NCI-H748 (cell line): ENCODE measurements around the gene MAD1L1.
"Not testable (repeated sequence)": the region's sequence is repeated elsewhere in the genome, so short reads cannot be mapped to it uniquely, and the experiment has no call there.

Experiments
- DNase-seq: peaks from one replicate; lab custom pipeline; 2025; ENCODE audit not compliant: unreplicated experiment; lab: John Stamatoyannopoulos, UW

The MAD1L1 gene

DNA sequence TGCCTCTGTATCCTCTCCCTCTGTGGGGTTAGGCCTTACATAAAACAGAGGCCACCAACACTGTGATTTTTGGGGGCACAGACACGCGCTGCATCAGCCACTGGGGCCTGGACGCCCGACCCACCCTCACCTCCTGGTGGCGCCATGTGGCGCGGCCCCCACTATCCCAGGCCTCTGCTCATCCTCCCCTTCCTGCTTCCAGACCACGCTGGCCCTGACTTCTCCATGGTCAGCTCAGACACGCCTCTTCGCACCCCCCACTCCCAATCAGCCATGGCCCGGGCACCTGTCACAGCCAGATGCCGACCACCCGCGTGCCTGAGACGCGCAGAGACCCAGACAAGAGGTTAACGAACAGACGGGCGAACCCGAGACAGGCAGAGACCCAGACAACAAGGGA lies 298.7 kb downstream of the MAD1L1 start:
- no peak for DNase-seq

DNA sequence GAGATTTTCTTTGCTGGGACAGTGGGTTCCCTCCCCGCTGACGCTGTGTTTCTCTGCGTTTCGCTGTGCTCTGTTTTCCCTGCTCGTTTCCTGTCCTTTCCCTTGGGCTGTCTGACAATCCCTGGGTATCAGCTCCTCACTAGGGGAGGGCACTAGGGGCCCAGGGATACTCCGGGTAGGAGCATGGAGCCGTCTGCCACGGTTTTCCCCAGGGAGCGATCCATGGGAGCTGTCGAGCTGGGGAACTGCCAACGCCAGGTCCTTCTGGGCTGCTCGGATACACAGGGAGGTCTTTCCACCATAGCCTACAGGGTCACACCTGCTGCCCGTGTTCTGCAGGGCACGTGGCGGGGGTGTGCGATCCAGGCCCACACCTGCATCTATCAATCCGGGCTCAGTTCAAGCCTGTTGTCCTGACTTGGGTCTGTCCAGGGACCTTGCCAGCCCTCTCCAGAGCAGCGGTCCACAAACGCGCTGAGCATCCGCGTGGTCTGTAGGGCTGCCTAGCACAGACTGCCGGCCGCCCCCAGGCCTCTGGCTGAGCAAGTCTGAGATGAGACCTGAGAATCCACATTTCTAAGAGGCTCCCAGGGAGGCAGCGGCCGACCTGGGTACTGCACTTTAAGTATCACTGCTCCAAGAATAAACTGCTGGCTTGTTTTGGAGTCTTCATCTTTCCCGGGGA lies 299.5 kb downstream of the MAD1L1 start:
- DNase-seq: peak; percentile 14

DNA sequence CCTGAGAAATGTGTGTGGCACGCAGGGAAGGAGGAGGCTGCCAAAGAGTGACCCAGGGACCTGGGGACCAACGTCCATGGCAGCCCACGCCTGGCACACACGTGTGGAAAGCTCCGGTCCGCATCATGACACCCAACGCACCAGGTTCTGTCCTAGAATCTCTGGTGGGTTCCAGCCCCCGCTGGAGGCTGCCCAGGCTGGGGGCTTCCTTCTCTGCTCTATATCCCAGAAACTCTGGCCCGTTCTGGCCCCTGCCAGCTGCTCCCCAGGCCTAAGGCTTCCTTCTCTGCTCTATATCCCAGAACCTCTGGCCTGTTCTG lies 300.8 kb downstream of the MAD1L1 start:
- DNase-seq: no peak

DNA sequence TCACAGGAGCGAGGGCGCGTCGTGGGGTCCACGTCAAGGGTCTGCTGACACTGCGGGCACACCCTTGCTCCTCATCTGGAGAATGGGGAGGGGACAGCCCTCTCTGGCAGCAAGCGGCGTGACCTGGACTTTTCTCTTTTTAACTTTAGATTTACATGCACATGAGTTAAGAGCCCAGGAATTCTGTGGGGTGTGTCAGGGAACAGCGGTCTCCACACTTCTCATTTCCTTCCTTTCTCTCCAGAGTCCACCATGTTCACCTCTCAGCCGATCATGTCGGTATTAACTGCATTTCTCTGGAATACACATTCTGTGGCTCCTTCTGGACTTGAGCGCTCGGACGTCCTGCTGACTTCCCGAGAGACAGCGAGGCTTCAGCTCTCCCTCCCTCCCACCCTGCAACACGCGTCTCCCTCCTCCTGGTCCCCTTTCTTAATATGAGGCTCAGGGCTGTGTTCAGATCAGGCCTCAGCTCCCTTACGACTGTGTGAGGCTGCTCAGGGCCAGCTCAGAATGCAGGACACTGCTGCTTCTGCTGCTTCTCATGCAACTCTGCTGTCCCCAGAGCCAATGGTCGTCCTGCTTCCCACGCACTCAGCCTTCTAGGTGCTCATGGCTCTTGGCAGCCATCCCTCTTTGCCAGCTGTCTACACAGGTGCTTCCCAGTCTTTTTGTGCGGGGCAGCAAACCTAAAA lies 301.3 kb downstream of the MAD1L1 start:
- DNase-seq: no peak

DNA sequence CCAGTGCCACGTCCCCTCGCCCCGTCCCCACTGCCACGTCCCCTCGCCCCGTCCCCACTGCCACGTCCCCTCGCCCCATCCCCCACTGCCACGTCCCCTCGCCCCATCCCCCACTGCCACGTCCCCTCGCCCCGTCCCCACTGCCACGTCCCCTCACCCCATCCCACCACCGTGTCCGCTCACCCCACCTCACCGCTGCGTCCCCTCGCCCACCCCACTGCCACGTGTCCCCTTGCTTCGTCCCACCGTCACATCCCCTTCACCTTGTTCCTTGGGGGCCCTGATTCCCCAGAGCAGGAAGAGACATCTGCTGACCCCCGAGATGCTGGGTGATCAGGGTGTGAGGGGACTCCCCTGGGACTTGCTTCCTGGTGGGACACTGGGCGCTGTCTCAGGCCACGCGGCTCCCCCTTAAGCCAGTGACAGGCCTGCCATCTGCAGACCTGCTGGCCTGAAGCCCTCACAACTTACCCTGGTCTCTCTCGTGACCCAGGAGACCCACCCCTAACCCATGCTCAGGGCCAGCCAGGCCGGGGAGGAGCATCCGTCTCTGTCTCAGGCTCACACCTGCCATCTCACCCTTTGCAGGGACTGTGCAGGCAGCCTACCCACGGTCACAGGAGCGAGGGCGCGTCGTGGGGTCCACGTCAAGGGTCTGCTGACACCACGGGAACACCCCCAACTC lies 302.2 kb downstream of the MAD1L1 start:
- no peak for DNase-seq

DNA sequence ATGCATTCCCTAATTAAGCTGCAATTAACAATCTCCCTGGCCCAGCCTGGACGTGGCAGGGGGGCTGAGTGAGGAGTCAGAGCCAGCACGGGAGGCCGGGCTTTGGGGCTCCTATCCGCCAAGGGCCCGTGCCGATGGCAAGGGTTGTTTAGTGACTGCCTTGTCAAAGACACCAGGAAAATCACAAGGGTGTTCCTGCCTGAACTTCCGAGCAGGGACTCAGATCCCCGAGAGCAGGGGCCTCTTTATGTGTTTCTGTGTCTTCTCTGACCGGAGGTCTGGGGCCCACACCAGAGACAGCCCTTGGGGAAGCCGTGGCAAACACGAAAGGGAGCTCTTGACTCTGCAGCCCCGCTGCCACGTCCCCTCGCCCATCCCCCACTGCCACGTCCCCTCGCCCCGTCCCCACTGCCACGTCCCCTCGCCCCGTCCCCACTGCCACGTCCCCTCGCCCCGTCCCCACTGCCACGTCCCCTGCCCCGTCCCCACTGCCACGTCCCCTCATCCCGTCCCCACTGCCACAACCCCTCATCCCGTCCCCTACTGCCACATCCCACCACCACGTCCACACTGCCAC lies 303.3 kb downstream of the MAD1L1 start:
- not testable (repeated sequence) for DNase-seq

DNA sequence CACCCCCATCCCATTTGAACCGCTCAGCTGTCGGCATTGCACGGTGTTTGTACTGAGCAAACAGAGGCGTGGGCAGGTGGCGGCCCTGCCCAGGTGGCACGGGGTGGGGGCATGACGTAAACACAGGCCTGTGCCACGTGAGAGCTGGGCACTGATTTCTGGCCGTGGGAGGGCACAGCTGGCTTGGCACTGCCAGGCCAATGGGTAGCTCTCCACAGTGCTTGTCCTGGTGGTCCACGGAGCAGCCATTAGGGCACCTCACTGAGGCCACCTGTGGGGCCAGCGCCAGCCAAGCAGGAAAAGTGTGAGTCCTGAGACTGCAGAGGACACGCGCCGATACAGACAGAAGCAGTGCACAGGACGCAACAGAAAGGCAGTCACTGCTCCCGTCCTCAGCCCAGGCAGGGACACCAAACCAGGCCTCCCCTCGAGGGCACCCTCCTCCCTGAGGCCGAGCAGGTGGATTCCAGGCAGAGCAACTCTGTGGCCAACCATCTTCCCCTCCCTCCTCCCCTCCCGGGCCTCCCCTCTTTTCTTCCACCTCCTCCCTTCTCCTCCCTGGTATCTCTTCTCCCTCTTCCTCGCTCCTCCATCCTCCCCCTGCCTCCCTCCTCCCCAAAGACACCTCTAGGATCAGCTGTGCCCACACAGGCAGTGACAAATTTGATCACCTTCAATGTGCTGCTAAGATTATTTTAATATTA lies 303.9 kb downstream of the MAD1L1 start:
- DNase-seq: peak; percentile 88

DNA sequence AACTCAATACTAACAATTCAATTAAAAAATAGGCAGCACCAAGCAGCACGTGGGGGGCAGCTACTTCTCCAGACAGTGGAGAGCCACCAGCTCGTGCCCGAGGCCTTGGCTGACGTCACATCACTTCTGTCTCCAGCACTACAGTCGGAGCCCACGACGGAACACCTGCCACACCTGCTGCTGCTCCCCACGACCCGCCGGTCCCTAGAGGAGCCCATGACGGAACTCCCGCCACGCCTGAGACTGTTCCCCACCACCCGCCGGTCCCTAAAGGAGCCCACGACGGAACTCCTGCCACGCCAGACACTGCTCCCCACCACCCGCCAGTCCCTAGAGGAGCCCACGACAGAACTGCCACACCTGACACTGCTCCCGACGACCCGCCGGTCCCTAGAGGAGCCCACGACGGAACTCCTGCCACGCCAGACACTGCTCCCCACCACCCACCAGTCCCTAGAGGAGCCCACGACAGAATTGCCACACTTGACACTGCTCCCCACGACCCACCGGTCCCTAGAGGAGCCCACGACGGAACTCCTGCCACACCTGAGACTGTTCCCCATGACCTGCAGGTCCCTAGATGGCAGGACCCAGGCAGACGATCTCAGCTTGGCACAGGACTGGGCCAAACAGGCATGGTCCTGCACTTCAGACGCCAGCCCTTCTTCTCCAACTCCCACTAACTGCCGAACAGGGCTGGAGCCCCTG lies 304.7 kb downstream of the MAD1L1 start:
- peak; percentile 16 for DNase-seq

DNA sequence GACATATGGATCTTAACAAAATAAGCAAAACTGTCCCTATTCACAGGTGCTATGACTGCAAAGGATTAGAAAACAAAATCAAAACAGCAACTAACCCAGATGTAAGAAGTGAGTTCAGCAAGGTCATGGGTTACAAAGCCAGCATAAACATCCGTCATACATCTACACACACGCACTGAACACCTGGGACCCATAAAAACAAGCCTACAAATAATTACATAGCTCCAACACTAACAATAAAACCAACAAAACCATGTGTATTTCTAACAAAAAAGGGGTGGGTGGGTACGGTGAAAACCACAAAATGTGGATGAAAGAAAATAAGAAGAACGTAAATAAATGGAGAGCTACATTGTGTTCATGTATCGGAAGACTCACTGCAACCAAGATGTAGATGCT lies 305.8 kb downstream of the MAD1L1 start:
- peak; percentile 83 for DNase-seq

DNA sequence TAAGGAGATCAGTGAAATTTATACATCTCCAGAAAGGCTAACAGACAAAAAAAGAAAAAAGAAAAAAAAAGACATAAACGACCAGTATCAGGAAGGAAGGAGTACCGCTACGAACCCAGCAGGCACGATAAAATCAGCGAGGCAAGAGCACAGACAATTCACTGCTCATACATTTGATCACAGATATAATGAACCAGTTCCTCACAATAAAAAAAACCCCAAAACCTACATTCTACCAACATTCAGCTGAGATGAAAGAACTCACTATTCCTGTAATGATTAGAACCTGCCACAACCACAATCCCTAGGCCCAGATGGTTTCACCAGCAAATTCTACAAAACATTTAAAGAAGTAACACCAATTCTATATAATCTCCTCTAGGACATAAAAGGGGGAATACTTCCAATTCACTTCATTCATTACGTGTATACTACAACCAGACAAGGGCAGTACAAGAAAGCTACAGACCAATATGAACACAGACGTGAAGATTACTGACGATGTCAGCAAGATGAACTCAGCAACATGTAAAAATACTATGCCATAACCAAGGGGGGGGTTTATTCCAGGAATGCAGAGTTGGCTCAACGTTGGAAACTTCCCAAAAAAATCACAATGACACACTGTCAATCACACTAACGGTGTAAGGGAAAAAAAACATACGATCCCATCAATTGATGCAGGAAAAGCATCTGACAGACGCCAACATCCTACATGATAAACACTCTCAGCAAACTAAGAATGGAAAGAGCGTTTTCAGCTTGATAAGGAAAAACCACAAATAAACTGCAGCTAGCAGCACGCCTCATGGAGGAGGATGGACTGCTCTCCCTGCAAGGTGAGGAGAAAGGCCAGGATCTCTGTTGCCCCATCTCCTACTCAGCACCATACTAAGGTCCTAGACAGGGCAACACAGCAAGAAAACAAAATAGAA lies 306.5 kb downstream of the MAD1L1 start:
- peak; percentile 73 for DNase-seq

DNA sequence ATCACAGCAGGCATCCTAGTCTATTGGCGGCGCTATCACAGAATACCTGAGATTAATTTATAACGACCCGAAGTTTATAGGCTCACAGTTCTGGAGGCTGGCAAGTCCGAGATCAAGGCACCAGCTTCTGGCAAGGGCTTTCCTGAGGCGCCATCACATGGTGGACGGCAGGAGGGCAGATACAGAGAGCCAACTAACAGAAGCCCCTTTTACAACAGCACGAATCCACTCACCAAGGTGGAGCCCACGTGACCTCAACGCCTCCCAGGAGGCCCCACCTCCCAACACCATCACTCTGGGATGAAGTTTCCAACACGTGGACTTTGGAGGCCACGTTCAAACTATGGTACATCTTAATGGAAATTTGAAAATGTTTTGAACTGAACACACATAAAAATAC lies 307.4 kb downstream of the MAD1L1 start:
- peak; percentile 41 for DNase-seq

DNA sequence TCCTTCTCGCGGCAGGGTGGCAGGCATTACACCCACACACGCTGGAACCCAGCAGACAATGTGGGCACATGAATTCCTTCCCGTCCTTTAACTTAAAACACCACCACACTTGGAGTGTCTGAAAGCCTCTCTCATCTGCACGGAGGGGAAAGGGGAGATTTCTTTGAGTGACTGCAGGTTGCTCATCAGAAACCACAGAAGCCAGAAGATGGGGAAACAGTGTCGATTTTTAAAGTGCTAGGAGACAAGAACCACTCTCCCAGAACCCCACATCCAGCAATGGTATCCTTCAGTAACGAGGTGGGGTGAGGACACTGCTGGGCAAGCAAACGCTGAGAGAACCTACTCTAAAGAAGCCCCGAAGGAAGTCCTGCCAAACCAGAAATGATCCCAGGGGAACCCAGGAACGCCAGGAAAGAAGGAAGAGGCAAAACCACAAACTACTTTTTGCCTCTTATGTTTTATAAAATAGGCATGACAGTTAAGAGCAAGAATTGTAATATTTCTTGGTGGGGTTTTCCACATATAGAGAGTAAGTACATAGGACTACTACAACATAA lies 308.4 kb downstream of the MAD1L1 start:
- no peak for DNase-seq

DNA sequence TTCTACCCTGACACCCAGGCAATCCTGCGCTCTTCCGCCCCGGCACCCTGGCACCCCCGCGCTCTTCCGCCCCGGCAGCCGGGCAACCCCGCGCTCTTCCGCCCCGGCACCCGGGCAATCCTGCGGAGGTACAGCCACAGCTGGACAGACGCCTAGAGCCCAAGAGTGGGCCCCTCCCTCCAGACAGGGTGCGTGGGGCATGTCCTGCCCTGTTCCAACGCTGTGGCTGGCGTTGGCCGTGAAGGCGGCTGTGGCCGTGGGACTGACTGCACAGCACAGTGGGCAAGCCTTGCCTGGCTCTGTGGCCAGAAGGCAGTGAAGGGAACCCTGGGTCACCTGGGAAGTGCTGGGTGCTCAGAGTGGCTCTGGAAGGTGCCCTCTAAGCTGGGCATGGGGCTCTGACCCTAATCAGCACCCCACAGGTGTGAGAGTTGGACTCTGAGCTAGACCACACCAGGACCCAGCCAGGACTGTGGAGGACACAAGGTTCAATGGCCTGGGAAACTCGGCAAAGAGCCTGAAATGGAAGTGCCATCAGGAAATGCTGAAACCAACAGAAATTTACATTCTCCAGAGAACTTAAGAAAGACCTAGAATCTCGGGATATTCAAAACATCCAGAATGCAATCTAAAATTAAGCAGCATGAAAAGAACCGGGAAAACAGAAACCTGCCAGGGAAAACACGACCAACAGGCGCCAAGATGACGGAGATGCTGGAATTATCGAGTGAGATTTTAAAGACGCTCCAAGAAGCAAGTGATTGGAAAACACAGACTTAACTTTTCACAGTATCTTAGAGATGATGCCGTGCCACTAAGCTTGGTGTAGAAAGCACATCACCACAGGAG lies 309.1 kb downstream of the MAD1L1 start:
- DNase-seq: no peak

DNA sequence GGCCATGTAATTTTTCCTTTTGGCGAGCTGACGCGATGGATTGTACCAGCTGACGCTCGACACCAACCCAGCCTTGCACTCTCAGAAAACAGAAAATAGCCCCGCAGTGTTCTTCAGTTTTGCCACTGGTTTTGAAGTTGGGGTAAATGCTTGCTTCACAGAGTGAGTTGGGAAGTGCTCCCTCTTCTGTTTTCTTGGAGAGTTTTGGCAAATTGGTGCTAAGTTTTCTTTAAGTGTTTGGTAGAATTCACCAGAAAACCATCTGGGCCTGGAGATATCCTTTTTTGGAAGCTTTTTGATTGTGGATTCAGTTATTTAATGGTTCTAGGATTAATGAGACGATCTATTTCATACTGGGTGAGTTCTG lies 309.9 kb downstream of the MAD1L1 start:
- DNase-seq: no peak

DNA sequence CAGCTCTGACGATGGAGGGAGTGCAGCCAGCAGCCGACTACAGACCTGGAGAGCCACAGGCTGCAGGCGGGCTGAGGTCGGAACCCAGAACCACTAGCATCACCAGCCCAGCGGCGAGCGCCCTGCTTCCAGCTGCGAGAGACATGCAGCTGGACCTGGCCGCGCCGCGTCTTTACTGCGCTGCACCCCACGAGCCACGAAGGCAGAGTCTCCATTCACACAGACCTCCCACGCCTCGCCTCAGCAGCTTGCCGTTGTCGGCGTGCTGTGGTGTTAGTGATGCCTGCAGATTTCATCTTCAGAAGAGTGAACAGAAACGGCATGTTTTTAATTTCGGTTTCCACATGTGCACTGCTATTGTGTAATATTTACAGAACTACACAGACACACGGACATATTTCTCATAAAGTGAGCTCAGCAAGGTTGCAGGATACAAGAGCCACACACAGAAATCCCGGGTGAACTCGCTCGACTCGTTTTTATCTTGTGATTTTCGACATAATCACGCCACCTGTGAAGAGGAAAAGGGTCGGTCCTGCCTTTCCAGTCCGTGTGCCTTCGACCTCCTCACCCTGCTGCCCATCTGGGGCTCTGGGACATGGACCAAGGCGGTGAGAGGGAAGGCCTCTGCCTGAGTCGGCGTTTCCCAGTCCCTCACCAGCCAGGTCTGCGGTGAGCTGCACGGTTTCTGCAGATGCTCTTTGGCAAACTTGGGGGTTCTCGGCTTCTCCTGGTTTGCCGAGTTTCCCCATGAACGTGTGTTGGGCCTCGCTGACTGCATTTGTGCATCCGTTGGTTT lies 310.5 kb downstream of the MAD1L1 start:
- no peak for DNase-seq

DNA sequence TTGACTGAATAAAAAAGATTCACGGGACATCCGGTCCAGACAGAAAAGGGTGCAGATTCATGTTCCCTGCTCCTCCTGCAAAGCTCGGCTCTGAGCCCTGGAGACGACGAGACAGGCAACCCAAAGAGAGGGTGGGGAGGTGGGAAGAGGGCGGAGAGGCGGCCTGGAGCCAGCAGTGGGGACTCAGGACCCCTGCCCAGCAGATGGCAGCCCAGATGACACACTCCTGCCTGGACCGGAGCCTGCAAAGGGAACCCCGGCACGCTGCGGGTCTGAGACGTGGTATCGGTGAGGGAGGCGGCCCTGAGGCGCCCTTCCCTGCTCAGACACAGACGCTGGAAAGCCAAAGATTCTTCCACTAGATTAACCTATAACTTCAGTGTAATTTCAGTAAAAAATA lies 311.9 kb downstream of the MAD1L1 start:
- DNase-seq: no peak

DNA sequence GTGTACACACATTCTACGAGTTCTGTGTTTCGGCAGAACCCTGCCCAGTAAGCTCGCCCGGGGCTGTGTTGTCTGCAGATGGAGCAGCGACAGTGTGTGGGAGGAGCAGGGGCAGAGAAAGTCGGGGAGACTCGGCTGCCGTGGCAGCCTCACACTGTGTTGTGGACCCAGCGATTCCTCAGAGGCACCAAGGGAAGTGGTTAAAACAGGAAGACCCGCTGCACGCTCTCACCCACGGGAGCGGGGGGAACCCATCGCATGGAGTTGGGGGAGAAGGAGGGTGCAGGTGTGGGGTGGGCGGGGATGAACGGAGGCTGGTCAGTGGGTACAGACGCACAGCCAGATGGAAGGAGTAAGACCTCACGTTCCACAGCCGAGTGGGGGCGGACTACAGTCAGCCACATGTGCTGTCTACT lies 312.5 kb downstream of the MAD1L1 start:
- DNase-seq: no peak
